DMS53 treated with DMSO at 0.1 percent for 48 hours (cell line): ENCODE measurements around the gene TTC34.
"Not testable (repeated sequence)": the region's sequence is repeated elsewhere in the genome, so short reads cannot be mapped to it uniquely, and the experiment has no call there.

ENCODE experiments used
- DNase-seq: peaks from one replicate; lab custom pipeline; 2025; ENCODE audit not compliant: unreplicated experiment; lab: John Stamatoyannopoulos, UW

TTC34 gene

DNA sequence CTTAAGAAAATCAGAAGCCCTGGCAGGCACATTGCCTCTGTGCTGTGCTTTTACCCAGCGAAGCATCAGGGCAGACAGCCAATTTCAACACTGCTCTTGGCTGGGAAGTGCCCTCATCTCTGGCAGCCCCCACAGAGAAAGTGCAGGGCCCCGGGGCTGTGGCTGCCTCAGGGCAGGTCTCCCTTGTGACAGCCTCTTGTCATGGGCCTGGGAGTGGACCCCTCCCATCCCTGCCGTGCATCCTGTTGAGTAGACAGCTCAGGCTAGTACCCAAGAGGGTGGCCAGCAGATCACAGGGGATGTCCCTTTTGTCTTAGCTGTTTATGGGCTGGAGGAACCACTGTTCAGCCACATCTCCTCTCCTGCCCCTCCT, 23.3 kb downstream of the TTC34 start:
- no peak for DNase-seq

GRCh38 chr1:2777424-2778219, 23.9 kb downstream of the TTC34 start:
- DNase-seq: no peak

DNA sequence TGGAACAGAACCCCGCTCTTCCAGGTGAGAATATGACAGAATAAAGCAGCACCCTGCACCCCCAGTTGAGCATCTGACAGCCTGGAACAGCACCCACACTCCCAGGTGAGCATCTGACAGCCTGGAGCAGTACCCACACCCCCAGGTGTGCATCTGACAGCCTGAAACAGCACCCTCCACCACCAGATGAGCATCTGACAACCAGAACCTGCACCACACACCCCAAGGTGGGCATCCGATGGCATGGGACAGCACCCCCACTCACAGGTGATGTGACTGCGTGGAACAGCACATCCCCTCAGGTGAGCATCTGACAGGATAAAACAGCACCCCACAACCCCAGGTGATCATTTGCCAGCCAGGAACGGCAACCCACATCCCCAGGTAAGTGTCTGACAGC, 26.2 kb downstream of the TTC34 start:
- DNase-seq: not testable (repeated sequence)

GRCh38 chr1:2768052-2768451, 33.4 kb downstream of the TTC34 start:
- DNase-seq: not testable (repeated sequence)

- DNase-seq: not testable (repeated sequence)
Measured at GRCh38 chr1:2759433-2759832, 42.1 kb downstream of the TTC34 start.

DNA sequence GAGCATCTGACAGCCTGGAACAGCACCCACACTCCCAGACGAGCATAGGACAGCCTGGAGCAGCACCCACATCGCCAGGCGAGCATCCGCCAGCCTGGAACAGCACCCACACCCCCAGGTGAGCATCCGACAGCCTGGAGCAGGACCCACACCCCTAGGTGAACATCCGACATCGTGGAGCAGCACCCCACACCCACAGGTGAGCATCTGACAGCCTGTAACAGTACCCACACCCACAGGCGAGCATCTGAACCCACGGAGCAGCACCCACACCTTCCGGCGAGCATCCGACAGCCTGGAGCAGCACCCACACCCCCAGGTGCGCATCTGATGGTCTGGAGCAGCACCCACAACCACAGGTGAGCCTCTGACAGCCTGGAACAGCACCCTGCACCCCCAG, 44.0 kb downstream of the TTC34 start:
- not testable (repeated sequence) for DNase-seq

GRCh38 chr1:2755426-2755825, 46.1 kb downstream of the TTC34 start:
- not testable (repeated sequence) for DNase-seq

GRCh38 chr1:2754597-2754996, 46.9 kb downstream of the TTC34 start:
- not testable (repeated sequence) for DNase-seq

DNA sequence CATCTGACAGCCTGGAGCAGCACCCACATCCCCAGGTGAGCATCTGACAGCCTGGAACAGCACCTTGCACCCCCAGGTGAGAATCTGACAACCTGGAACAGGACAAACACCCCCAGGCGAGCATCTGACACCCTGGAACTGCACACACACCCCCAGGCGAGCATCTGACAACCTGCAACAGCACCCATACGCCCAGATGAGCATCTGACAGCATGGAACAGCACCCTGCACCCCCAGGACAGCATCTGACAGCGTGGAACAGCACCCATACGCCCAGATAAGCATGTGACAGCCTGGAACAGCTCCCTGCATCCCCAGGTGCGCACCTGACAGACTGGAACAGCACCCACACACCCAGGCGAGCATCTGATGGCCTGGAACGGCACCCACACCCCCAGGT, 49.0 kb downstream of the TTC34 start:
- DNase-seq: not testable (repeated sequence)

DNA sequence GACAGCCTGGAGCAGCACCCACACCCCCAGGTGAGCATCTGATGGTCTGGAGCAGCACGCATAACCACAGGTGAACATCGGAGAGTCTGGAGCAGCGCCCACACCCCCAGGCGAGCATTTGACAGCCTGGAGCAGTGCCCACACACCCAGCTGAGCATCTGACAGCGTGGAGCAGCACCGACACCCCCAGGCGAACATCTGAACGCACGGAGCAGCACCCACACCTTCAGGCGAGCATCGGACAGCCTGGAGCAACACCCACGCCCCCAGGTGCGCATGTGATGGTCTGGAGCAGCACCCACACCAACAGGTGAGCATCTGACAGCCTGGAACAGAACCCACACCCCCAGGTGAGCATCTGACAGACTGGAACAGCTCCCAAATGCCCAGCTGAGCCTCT, 49.6 kb downstream of the TTC34 start:
- DNase-seq: not testable (repeated sequence)

GRCh38 chr1:2750766-2751730, 50.4 kb downstream of the TTC34 start:
- DNase-seq: not testable (repeated sequence)

DNA sequence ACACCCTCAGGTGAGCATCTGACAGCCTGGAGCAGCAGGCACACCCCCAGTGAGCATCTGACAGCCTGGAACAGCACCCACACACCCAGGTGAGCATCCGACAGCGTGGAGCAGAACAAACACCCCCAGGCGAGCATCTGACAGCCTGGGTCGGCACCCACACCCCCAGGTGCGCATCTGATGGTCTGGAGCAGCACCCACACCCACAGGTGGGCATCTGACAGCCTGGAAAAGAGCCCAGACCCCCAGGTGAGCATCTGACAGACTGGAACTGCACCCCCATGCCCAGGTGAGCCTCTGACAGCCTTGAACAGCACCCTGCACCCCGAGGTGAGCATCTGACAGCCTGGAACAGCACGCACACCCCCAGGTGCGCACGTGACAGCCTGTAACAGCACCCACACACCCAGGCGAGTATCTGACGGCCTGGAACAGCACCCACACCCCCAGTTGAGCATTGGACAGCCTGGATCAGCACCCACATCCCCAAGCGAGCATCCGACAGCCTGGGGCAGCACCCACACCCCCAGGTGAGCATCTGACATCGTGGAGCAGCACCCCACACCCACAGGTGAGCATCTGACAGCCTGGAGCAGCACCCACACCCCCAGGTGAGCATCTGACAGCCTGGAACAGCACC, 51.3 kb downstream of the TTC34 start:
- DNase-seq: not testable (repeated sequence)

DNA sequence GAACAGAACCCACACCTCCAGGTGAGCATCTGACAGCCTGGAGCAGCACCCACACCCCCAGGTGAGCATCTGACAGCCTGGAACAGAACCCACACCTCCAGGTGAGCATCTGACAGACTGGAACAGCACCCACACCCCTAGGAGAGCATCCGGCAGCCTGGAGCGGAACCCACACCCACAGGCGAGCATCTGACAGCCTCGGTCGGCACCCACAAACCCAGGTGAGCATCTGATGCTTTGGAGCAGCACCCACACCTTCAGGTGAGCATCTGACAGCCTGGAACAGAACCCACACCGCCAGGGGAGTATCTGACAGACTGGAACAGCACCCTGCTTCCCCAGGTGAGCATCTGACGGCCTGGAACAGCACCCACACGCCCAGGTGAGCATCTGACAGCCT, 52.9 kb downstream of the TTC34 start:
- not testable (repeated sequence) for DNase-seq

- not testable (repeated sequence) for DNase-seq
Measured at GRCh38 chr1:2694796-2695195, 106.7 kb downstream of the TTC34 start.

DNA sequence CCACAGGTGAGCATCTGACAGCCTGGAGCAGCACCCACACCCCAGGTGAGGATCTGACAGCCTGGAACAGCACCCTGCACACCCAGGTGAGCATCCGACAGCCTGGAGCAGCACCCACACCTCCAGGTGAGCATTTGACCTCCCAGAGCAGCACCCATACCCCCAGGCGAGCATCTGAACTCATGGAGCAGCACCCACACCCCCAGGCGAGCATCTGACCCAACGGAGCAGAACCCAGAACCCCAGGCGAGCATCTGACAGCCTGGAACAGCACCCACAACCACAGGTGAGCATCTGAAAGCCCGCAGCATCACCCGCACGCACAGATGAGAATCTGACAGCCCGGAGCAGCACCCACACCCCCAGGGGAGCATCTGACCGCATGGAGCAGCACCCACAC, 111.3 kb downstream of the TTC34 start:
- not testable (repeated sequence) for DNase-seq

GRCh38 chr1:2688336-2688665, 113.2 kb downstream of the TTC34 start:
- DNase-seq: not testable (repeated sequence)

DNA sequence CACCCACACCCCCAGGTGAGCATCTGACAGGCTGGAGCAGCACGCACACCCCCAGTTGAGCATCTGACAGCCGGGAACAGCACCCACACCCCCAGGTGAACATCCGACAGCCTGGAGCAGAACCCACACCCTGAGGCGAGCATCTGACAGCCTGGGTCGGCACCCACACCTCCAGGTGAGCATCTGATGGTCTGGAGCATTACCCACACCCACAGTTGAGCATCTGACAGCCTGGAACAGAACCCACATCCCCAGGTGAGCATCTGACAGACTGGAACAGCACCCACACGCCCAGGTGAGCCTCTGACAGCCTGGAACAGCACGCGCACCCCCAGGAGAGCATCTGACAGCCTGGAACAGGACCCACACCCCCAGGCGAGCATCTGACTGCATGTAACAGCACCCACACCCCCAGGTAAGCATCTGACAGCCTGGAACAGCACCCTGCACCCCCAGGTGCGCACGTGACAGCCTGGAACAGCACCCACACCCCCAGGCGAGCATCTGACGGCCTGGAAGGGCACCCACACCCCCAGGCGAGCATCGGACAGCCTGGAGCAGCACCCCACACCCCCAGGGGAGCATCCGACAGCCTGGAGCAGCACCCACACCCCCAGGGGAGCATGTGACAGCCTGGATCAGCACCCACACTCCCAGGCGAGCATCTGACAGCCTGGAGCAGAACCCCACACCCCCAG, 113.7 kb downstream of the TTC34 start:
- DNase-seq: not testable (repeated sequence)

DNA sequence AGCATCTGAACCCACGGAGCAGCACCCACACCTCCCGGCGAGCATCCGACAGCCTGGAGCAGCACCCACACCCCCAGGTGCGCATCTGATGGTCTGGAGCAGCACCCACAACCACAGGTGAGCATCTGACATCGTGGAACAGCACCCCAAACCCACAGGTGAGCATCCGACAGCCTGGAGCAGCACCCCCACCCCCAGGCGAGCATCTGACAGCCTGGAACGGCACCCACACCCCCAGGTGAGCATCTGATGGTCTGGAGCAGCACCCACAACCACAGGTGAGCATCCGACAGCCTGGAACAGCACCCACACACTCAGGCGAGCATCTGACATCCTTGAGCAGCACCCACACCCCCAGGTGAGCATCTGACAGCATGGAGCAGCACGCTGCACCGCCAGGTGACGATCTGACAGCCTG, 114.3 kb downstream of the TTC34 start:
- not testable (repeated sequence) for DNase-seq

- not testable (repeated sequence) for DNase-seq
Measured at GRCh38 chr1:2686091-2686863, 115.2 kb downstream of the TTC34 start.

GRCh38 chr1:2685671-2686070, 115.8 kb downstream of the TTC34 start:
- not testable (repeated sequence) for DNase-seq
